HFF-Myc (cell line): ENCODE measurements around the gene RALGAPA2.

Source experiments
- DNase-seq: peaks from one replicate; pipeline ENCODE4 v3.0.0-alpha.2; 2011; ENCODE audit warnings: low read depth; ENCODE audit errors: extremely low read depth
- H3K4me3 ChIP-seq: replicated peaks from 2 replicates; pipeline ENCODE4 v1.5.1; 2011; ENCODE audit warnings: low read depth, mild to moderate bottlenecking, control low read depth, low read length
- CTCF ChIP-seq: IDR thresholded peaks from 2 replicates; pipeline ENCODE4 v1.5.1; 2012; ENCODE audit warnings: mild to moderate bottlenecking, low read depth, low read length, control low read depth; ENCODE audit errors: missing control alignments

RALGAPA2 gene

GRCh38 chr20:20435453-20435852 is 277.0 kb downstream of the RALGAPA2 start:
- no peak for TF ChIP-seq CTCF
- no peak for DNase-seq
- H3K4me3 ChIP-seq: no peak overlapping the region

- no peak for TF ChIP-seq CTCF
- DNase-seq: no peak
- H3K4me3 ChIP-seq: no peak overlapping the region
Measured at GRCh38 chr20:20432618-20433286, 279.7 kb downstream of the RALGAPA2 start.

GRCh38 chr20:20430066-20430465 is 282.4 kb downstream of the RALGAPA2 start:
- no peak for DNase-seq
- no peak overlapping the region for H3K4me3 ChIP-seq
- TF ChIP-seq CTCF: no peak

GRCh38 chr20:20428067-20428466 is 284.4 kb downstream of the RALGAPA2 start:
- TF ChIP-seq CTCF: no peak
- no peak for DNase-seq

GRCh38 chr20:20427227-20427864 is 285.1 kb downstream of the RALGAPA2 start:
- no peak overlapping the region for H3K4me3 ChIP-seq
- no peak for TF ChIP-seq CTCF
- no peak for DNase-seq

More at GRCh38 chr20:20428067-20428466, 284.4 kb downstream of the RALGAPA2 start:
- H3K4me3 ChIP-seq: no peak overlapping the region

GRCh38 chr20:20426655-20426907 is 285.9 kb downstream of the RALGAPA2 start:
- DNase-seq: no peak
- no peak overlapping the region for H3K4me3 ChIP-seq
- no peak for TF ChIP-seq CTCF
